GM19438 (cell line): Measurements from ENCODE around the gene SHISA9.

Source experiments
- ATAC-seq: cut with Tn5 transposase; IDR thresholded peaks from one replicate; pipeline ENCODE4 v1.9.1; 2021; ENCODE audit warnings: low read depth; ENCODE audit not compliant: unreplicated experiment

SHISA9 gene

DNA sequence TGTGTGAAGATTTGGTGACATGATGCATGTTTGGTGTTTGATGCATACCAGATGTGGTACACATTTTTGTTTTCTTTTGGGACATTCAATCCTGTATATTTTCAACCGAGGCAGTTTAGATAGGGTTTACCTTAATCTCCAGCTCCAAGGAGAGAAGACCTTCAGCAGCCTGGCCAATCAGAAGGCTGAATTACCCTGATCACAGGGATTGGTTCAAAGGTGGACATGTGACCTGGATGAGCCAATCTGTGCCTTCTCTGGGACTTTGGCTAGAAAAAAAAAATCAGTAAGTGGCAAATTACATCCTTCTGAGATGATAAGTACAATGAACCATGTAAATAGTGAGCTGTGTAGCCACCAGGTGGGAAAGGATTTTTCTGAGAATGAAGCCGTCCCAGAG lies 205.1 kb downstream of the SHISA9 start:
- no peak for ATAC-seq

- no peak for ATAC-seq
Observed at GRCh38 chr16:13108126-13108525, 206.7 kb downstream of the SHISA9 start.

DNA sequence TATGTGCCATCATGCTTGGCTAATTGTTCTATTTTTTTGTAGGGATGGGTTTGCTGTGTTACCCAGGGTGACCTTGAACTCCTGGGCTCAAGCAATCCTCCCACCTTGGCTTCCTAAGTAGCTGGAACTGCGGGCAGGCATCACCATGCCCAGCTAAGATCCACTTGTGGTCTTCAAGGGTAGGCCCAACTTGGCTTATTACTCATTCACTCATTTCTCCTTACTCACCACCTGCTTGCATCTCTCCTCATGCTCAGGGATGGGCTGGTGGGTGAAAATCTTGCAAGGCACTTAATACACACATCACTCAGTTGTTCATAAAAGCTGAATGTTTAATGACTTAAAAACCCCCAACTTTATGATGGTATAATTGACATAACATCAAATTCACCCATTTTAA lies 207.8 kb downstream of the SHISA9 start:
- ATAC-seq = no peak

- no peak for ATAC-seq
Observed at GRCh38 chr16:13110124-13110796, 208.9 kb downstream of the SHISA9 start.

- ATAC-seq = no peak
Observed at GRCh38 chr16:13111747-13112146, 210.3 kb downstream of the SHISA9 start.

GRCh38 chr16:13113741-13114140 lies 212.3 kb downstream of the SHISA9 start:
- ATAC-seq = no peak

GRCh38 chr16:13118091-13118490 lies 216.7 kb downstream of the SHISA9 start:
- no peak for ATAC-seq

GRCh38 chr16:13120091-13120490 lies 218.7 kb downstream of the SHISA9 start:
- ATAC-seq = no peak

GRCh38 chr16:13120557-13120956 lies 219.2 kb downstream of the SHISA9 start:
- no peak for ATAC-seq

GRCh38 chr16:13123991-13124390 lies 222.6 kb downstream of the SHISA9 start:
- ATAC-seq = no peak

GRCh38 chr16:13127144-13127543 lies 225.7 kb downstream of the SHISA9 start:
- no peak for ATAC-seq

DNA sequence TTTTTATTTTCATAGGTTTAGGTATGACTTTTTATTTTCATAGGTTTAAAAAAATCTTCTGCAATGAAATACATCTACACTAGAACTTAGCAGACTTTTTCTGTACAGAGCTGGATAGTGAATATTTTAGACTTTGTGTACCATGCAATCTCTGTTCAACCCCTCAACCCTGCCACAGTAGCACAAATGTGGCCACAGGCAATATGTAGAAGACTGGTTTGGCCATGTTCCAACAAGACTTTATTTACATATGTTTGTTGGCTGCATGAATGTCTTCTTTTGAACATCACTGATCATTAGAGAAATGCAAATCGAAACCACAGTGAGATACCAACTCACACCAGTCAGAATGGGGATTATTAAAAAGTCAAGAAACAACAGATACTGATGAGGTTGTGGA lies 229.2 kb downstream of the SHISA9 start:
- no peak for ATAC-seq

DNA sequence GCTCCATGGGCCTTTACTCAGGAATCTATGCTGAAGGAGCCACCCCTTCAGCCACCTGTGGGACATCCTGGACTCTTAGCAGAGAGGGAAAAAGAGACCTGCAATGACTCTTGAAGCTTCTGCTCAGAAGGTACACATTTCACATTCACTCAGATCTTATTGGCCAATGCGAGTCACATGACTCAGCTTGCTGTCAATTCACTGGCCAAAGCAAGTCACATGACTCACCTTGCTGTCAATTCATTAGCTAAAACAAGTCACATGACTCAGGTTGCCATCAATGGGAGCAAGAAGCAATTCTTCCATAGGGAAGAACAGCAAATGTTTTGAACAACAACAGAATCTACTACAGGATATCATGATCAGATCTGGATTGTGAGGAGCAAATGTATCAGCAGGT lies 233.4 kb downstream of the SHISA9 start:
- no peak for ATAC-seq

- ATAC-seq = no peak
Observed at GRCh38 chr16:13136901-13137300, 235.5 kb downstream of the SHISA9 start.

DNA sequence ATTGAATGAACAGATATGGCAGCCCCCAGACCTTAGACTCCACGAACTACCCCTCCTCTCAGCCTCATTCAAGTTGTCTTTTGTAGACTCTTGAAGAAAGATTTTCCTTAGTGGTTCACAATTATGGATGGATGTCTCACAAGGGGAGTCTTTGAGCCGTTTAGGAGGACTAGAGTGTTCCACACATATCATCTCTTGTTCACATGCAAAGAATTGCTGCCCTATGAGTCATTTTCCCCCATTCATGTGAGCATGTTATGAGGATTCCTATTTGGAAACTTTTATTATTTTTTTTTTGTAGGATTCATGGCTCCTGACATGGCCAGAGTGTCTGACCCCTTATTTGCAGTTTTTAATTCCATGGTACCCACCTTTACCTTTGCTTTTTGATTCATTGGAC lies 237.1 kb downstream of the SHISA9 start:
- no peak for ATAC-seq

DNA sequence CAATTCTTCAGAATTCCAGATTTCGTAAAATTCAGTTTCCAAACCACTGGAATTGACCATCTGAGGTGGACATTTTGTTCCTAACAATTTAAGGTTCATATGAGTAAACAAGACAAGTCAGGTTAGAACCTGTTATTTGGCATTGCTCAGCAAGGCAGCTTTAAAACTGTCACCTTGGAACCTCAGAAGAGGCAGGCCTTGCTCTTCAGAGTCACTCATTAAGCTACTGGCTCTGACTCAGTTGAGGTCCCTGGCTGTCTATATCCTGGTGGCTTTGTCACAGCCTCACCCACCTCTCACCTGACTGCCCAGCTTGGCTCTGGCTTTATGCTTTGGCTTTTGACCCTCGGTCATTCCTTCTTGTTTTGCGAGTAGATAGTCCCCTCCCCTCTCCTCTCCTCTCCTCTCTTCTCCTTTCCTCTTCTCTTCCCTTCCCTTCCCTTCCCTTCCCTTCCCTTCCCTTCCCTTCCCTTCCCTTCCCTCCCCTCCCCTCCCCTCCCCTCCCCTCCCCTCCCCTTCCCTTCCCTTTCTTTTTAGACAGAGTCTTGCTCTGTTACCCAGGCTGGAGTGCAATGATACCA lies 238.4 kb downstream of the SHISA9 start:
- ATAC-seq = no peak

DNA sequence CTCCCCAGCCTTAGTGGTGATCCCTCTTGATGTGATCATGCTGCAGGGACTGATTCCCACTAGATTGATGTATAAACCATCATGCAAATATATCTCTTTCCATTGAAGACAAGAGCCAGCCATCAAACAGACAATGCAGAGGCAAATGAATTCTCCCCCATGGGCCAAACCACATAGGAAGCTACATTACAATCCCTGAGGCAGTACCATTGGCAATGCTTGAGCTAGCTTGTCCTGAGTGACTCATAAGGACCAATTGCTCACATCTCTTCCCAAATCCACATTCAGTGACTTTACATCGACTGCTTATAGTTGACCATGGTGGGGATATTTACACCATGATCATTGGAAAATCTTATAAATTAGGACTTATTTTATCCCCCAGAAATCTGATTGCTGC lies 242.2 kb downstream of the SHISA9 start:
- no peak for ATAC-seq

DNA sequence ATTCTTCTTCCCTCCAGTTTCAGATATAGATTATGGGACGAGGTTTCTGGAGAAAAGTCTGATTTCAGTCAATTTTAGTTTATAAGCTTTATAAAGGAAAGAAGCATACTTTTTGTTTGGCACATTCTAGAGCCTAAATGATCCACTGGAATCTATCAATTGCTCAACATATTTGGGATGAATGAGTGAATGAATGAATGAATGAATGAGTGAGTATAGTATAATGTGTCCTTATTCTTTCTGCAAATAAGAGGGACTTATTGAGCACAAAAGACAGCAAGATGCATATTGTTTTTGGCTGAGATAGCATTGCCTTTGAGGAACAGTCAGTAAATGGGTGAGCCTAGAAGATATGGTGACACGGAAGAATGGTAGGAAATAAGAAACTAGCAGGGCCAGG lies 245.4 kb downstream of the SHISA9 start:
- ATAC-seq = no peak

- no peak for ATAC-seq
Observed at GRCh38 chr16:13148294-13148693, 246.9 kb downstream of the SHISA9 start.

- no peak for ATAC-seq
Observed at GRCh38 chr16:13148836-13149235, 247.4 kb downstream of the SHISA9 start.

DNA sequence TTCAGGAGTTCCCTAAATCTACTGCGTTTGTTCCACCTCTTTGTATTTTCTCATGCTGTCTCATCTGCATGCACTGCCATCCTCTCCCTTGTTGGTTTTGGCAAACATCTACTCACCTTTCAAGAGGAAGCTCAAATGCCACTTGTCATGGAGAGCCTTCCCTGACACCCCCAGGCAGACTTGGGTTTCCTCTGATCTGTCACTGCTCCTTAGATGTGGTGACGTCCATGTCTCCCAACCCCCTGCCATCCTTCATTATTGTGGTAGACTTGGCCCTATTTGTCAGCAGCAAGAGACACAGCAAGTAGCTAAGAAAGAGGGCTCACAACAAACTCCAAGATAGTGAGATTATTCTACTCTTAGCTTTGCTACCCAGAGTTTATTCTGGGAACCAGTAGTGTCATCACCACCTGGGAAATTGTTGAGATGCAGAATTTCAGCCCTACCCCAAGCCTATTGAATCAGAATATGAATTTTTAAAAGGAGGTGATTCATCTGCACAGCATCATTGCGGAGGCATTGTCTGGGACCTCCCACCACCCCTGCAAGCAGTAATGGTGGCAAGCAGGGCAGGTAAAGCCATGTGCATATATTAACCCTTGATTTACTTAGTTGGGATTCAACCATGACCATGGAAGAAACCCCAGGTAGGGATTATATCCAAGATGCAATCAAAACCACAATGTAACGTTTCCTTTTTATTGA lies 248.9 kb downstream of the SHISA9 start:
- ATAC-seq = no peak

DNA sequence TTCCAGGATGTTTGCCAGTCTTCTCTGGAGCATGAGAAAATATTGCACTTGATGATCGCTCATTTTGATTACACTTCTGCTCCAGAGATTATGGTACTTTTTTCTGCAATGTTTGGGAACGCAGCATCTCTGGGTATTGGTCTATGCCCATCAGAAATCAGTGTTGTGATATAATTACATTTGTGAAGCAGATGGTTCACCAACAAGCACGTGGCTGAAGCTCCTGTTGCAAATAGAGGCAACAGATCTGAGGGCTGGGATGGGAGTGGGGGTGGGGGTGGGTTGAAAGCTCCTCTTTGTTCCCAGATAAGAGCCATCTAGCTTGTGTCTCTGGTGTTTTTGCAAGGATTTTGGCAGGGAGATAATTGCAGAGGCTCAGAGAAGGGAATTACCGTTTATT lies 252.3 kb downstream of the SHISA9 start:
- ATAC-seq = no peak
